Measurements from ENCODE around the gene MAGEA9. TPM values are rescaled to one million over a fixed set of nuclear protein-coding genes. Genes with fewer than 3 reads are reported as not detected.
A peak's percentile ranks its signal among the peaks of the same experiment; 100 is the strongest.
"Not testable (repeated sequence)": the region's sequence is repeated elsewhere in the genome, so short reads cannot be mapped to it uniquely, and the experiment has no call there.

MAGEA9 gene
- total and polyA plus RNA-seq, 9 of the 15 experiments (the other 6 are each of a cell fraction or from before 2014, with no cell fraction given): 0.08 to 1.0 (median 0.25) TPM; not detected in 4

DNA sequence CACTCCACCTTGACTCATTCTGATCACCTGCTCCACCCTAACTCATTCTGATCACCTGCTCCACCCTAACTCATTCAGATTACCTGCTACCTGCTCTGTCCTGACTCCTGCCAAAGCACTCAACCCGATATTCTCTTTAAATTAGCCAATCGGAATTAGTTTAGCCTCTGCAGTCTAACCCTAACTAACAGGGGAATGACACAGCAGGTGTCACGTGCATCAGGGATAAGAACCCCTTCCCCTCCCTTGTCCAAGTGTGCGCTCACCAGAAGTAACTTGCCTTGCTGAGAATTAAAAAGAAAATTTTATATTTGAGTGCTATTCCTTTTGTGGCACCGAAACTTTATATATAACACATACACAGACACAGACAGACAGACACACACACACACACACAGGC, 55.0 kb downstream of the MAGEA9 start:
- CTCF ChIA-PET (ENCODE audit: low intra/inter-chr PET ratio); in situ Hi-C loops (cut with MboI); BruUV-seq (replicated peaks); H3K9me3 ChIP-seq (replicated peaks; ENCODE audit: control insufficient read depth, insufficient read depth, low read depth, low read length); H3K79me2 ChIP-seq (ENCODE audit: control insufficient read depth, insufficient read depth, low read length); H3K4me1 ChIP-seq (replicated peaks in 1 of 2; ENCODE audit: control insufficient read depth in 2 of 2, insufficient read depth in 2 of 2, low read length in 2 of 2); H3K4me3 ChIP-seq; H3K4me2 ChIP-seq (ENCODE audit: insufficient read depth, low read length); H3K36me3 ChIP-seq (ENCODE audit: control insufficient read depth, insufficient read depth, low read length); FAIRE-seq; H3K9ac ChIP-seq (ENCODE audit: insufficient read depth in 1 of 2, low read depth in 2 of 2, low read length in 2 of 2); H3K9me1 ChIP-seq (ENCODE audit: control insufficient read depth, insufficient read depth, low read length); H3K27ac ChIP-seq (ENCODE audit: extremely low read depth, low read depth, low read length); H3K27me3 ChIP-seq (ENCODE audit: control insufficient read depth in 2 of 2, insufficient read depth in 2 of 2, low read length in 2 of 2); intact Hi-C loops (cut with micrococcal nuclease); H4K20me1 ChIP-seq (replicated peaks; ENCODE audit: control insufficient read depth, insufficient read depth, low read length); TF ChIP-seq TOE1 (CRISPR knock-in tag; IDR thresholded peaks at IDR 0.05; ENCODE audit: borderline replicate concordance, low read depth): not testable (repeated sequence)
- ATAC-seq: peak; percentile 65
- peak in 2 of 4 experiments; percentile 18 to 34 for DNase-seq (ENCODE audit: extremely low read depth in 1 of 4, low spot score in 3 of 4)
- POLR2A ChIA-PET: interaction anchor here (0.6 to 1.0 kb wide), 2 partner anchors 12 to 326 kb away, joined by 3 read pairs; no protein-coding TSS in a partner anchor
- 6% methylated on average over 4 of the region's 5 CpGs for WGBS (ENCODE audit: insufficient coverage, low coverage, missing lambda C conversion rate)
- 0 out of 2 replicates have a peak overlapping the region, but pooled peaks have one; percentile 45 for H2AFZ ChIP-seq (ENCODE audit: low read depth, low read length)
- TF ChIP-seq, protein P1, sequence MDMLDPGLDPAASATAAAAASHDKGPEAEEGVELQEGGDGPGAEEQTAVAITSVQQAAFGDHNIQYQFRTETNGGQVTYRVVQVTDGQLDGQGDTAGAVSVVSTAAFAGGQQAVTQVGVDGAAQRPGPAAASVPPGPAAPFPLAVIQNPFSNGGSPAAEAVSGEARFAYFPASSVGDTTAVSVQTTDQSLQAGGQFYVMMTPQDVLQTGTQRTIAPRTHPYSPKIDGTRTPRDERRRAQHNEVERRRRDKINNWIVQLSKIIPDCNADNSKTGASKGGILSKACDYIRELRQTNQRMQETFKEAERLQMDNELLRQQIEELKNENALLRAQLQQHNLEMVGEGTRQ (CRISPR knock-in tag; IDR thresholded peaks at IDR 0.05): 0 out of 2 replicates have a peak, but pooled peaks have one; percentile 8
- TF ChIP-seq NFE2 (IDR thresholded peaks at IDR 0.05; ENCODE audit: low read depth) (peak; percentile 60), BHLHE40 (IDR thresholded peaks at IDR 0.05; ENCODE audit: low read length) (peak; percentile 39; the same call in 1 of the 2 replicates), RAD51 (IDR thresholded peaks at IDR 0.05; ENCODE audit: borderline replicate concordance, low read depth) (peak; percentile 31; the same call in 1 of the 2 replicates), TOE1 (IDR thresholded peaks at IDR 0.05; ENCODE audit: borderline replicate concordance) (peak; percentile 33; the same call in 1 of the 2 replicates)
- TF ChIP-seq, protein P2, sequence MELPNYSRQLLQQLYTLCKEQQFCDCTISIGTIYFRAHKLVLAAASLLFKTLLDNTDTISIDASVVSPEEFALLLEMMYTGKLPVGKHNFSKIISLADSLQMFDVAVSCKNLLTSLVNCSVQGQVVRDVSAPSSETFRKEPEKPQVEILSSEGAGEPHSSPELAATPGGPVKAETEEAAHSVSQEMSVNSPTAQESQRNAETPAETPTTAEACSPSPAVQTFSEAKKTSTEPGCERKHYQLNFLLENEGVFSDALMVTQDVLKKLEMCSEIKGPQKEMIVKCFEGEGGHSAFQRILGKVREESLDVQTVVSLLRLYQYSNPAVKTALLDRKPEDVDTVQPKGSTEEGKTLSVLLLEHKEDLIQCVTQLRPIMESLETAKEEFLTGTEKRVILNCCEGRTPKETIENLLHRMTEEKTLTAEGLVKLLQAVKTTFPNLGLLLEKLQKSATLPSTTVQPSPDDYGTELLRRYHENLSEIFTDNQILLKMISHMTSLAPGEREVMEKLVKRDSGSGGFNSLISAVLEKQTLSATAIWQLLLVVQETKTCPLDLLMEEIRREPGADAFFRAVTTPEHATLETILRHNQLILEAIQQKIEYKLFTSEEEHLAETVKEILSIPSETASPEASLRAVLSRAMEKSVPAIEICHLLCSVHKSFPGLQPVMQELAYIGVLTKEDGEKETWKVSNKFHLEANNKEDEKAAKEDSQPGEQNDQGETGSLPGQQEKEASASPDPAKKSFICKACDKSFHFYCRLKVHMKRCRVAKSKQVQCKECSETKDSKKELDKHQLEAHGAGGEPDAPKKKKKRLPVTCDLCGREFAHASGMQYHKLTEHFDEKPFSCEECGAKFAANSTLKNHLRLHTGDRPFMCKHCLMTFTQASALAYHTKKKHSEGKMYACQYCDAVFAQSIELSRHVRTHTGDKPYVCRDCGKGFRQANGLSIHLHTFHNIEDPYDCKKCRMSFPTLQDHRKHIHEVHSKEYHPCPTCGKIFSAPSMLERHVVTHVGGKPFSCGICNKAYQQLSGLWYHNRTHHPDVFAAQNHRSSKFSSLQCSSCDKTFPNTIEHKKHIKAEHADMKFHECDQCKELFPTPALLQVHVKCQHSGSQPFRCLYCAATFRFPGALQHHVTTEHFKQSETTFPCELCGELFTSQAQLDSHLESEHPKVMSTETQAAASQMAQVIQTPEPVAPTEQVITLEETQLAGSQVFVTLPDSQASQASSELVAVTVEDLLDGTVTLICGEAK (IDR thresholded peaks at IDR 0.05): peak; percentile 68
- TF ChIP-seq, protein P2 (CRISPR knock-in tag; IDR thresholded peaks at IDR 0.05): 0 out of 2 replicates have a peak, but pooled peaks have one; percentile 43
- TF ChIP-seq, protein P3, sequence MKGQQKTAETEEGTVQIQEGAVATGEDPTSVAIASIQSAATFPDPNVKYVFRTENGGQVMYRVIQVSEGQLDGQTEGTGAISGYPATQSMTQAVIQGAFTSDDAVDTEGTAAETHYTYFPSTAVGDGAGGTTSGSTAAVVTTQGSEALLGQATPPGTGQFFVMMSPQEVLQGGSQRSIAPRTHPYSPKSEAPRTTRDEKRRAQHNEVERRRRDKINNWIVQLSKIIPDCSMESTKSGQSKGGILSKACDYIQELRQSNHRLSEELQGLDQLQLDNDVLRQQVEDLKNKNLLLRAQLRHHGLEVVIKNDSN (CRISPR knock-in tag; IDR thresholded peaks at IDR 0.05): 0 out of 2 replicates have a peak, but pooled peaks have one; percentile 17

All from K562 (cell line).